HK-2 (cell line): ENCODE results near the gene METTL14.
A peak's percentile ranks its signal among the peaks of the same experiment; 100 is the strongest.
"Not testable (repeated sequence)": the region's sequence is repeated elsewhere in the genome, so short reads cannot be mapped to it uniquely, and the experiment has no call there.

Experiments used
- DNase-seq: peaks from one replicate; pipeline ENCODE4 v3.0.0-alpha.2; 2018; ENCODE audit not compliant: unreplicated experiment

METTL14 gene

GRCh38 chr4:118684873-118685811 is at the start of gene METTL14:
METTL14 (plus strand) TSS chr4:118685392; CDS start chr4:118685535, 143 bp downstream.
- DNase-seq = peak; percentile 90

- DNase-seq = not testable (repeated sequence)
Measured at GRCh38 chr4:118636126-118636525, 49.1 kb upstream of the METTL14 start.

- DNase-seq = peak; percentile 8
Measured at GRCh38 chr4:118664665-118665064, 20.5 kb upstream of the METTL14 start.

- DNase-seq = peak; percentile 69
Measured at GRCh38 chr4:118669220-118669619, 16.0 kb upstream of the METTL14 start.

- not testable (repeated sequence) for DNase-seq
Measured at GRCh38 chr4:118670968-118671367, 14.2 kb upstream of the METTL14 start.

GRCh38 chr4:118676128-118676527 is 9.1 kb upstream of the METTL14 start:
- DNase-seq = no peak

- no peak for DNase-seq
Measured at GRCh38 chr4:118680808-118681207, 4.4 kb upstream of the METTL14 start.

- DNase-seq = no peak
Measured at GRCh38 chr4:118682928-118683327, 2.3 kb upstream of the METTL14 start.

GRCh38 chr4:118683513-118683912 is 1.7 kb upstream of the METTL14 start:
- DNase-seq = peak; percentile 7

- DNase-seq = no peak
Measured at GRCh38 chr4:118703118-118703517, 17.9 kb downstream of the METTL14 start.

GRCh38 chr4:118711052-118711451 is 25.9 kb downstream of the METTL14 start:
- DNase-seq = no peak

GRCh38 chr4:118712872-118713271 is 27.7 kb downstream of the METTL14 start:
- no peak for DNase-seq

GRCh38 chr4:118714682-118715081 is 29.5 kb downstream of the METTL14 start:
- DNase-seq = no peak

- no peak for DNase-seq
Measured at GRCh38 chr4:118716304-118716703, 31.1 kb downstream of the METTL14 start.

- no peak for DNase-seq
Measured at GRCh38 chr4:118718511-118719170, 33.4 kb downstream of the METTL14 start.

GRCh38 chr4:118721752-118722151 is 36.6 kb downstream of the METTL14 start:
- DNase-seq = no peak

GRCh38 chr4:118723369-118723768 is 38.2 kb downstream of the METTL14 start:
- no peak for DNase-seq

GRCh38 chr4:118727360-118727759 is 42.2 kb downstream of the METTL14 start:
- DNase-seq = no peak

GRCh38 chr4:118729287-118730286 is 44.4 kb downstream of the METTL14 start:
- no peak for DNase-seq

- no peak for DNase-seq
Measured at GRCh38 chr4:118730683-118731082, 45.5 kb downstream of the METTL14 start.

GRCh38 chr4:118732591-118733330 is 47.6 kb downstream of the METTL14 start:
- DNase-seq = no peak
